Glutamatergic neuron (in vitro differentiated cells): Measurements from ENCODE around the gene ANGEL1. TPM values are rescaled to one million over a fixed set of nuclear protein-coding genes. Genes with fewer than 3 reads are reported as not detected.

Experiments used
- DNase-seq: peaks from one replicate; pipeline ENCODE4 v3.0.0; 2022
- H3K27ac Mint-ChIP-seq: one replicate; pipeline ENCODE4 v1.8.0; 2020; ENCODE audit warnings: mild to moderate bottlenecking, mixed read lengths, inconsistent platforms; ENCODE audit not compliant: unreplicated experiment
- H3K27me3 Mint-ChIP-seq: one replicate; pipeline ENCODE4 v1.8.0; 2020; ENCODE audit warnings: mild to moderate bottlenecking, moderate library complexity, mixed read lengths, inconsistent platforms; ENCODE audit not compliant: unreplicated experiment
- H3K36me3 Mint-ChIP-seq: one replicate; pipeline ENCODE4 v1.8.0; 2020; ENCODE audit warnings: mild to moderate bottlenecking, mixed read lengths, inconsistent platforms; ENCODE audit not compliant: unreplicated experiment
- H3K4me1 Mint-ChIP-seq: one replicate; pipeline ENCODE4 v1.8.0; 2020; ENCODE audit warnings: mild to moderate bottlenecking, low read depth, mixed read lengths, inconsistent platforms; ENCODE audit not compliant: unreplicated experiment
- H3K4me3 Mint-ChIP-seq: one replicate; pipeline ENCODE4 v1.8.0; 2020; ENCODE audit warnings: mild to moderate bottlenecking, mixed read lengths, inconsistent platforms; ENCODE audit not compliant: unreplicated experiment
- H3K9me3 Mint-ChIP-seq: one replicate; pipeline ENCODE4 v1.8.0; 2020; ENCODE audit warnings: mild to moderate bottlenecking, moderate library complexity, mixed read lengths, inconsistent platforms; ENCODE audit not compliant: unreplicated experiment
- total RNA-seq: library from RNA; stranded (reverse); fragmentation: NEBNext Ultra II Directional; extraction: Animal tissue kit (Norgen Biotek cat#: 25700); gene quantifications from one replicate; pipeline ENCODE4 v1.2.1, GENCODE V29; 2021; ENCODE audit not compliant: unreplicated experiment
- TF ChIP-seq, protein P1 (sequence below): fragments of 200-600 bp; sonication (generic); IDR thresholded peaks from one replicate; pipeline ENCODE4 v1.5.0; 2021; ENCODE audit not compliant: partially characterized antibody, unreplicated experiment

Gene ANGEL1
- total RNA-seq, 1 donor from 2014 or later, result 13.6 TPM

DNA sequence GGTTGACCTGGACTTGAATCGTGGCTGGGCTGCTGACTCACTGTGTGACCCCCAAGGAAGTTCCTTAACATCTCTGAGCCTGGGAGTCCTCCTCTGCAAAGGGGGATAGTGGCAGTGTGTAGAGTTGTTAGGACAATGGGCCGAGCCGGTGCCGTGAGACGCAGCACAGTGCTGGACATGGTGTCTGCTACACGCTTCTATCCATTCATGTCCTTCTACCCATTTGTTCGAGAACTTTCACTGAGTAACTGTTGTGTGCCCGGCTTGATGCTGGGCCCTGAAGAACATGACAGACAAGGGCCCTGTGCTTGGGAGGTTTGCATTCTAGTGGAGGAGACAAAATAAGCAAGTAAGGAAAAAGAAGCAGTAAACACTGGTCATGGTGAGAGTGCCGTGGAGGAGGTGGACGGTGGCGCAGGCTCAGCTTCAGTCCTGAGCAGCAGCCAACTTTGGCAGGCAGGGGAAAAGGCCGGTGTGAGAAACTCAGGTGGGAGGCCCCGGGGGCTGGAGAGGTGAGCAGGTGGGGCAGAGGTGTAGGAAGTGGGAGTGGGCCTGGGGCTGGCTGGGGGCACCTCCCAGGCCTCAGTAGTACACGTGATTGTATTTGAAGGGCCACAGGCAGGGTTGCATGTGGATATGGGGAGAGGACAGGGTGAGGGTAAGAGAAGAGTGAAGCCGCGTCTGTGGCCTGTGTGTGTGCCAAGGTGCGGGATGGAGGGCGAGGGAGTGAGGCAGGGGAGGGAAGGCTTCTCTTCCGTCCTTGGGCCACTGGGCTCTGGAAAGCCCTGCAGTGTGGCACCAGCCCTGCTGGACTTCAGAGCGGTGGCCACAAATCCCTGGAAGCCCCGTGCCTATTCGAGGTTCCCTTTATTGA is 37.6 kb downstream of the ANGEL1 start:
- H3K36me3 Mint-ChIP-seq, result no peaks in the 10 kb centered on the region
- H3K4me1 Mint-ChIP-seq, result peaks cover 9% of the 10 kb centered on the region
- H3K4me3 Mint-ChIP-seq, result no peak overlapping the region
- DNase-seq, result no peak
- TF ChIP-seq, protein P1, sequence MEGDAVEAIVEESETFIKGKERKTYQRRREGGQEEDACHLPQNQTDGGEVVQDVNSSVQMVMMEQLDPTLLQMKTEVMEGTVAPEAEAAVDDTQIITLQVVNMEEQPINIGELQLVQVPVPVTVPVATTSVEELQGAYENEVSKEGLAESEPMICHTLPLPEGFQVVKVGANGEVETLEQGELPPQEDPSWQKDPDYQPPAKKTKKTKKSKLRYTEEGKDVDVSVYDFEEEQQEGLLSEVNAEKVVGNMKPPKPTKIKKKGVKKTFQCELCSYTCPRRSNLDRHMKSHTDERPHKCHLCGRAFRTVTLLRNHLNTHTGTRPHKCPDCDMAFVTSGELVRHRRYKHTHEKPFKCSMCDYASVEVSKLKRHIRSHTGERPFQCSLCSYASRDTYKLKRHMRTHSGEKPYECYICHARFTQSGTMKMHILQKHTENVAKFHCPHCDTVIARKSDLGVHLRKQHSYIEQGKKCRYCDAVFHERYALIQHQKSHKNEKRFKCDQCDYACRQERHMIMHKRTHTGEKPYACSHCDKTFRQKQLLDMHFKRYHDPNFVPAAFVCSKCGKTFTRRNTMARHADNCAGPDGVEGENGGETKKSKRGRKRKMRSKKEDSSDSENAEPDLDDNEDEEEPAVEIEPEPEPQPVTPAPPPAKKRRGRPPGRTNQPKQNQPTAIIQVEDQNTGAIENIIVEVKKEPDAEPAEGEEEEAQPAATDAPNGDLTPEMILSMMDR, result no peak
- no peak overlapping the region for H3K27ac Mint-ChIP-seq
- H3K9me3 Mint-ChIP-seq, result peaks cover 4% of the 10 kb centered on the region
- peaks cover 7% of the 10 kb centered on the region for H3K27me3 Mint-ChIP-seq

DNA sequence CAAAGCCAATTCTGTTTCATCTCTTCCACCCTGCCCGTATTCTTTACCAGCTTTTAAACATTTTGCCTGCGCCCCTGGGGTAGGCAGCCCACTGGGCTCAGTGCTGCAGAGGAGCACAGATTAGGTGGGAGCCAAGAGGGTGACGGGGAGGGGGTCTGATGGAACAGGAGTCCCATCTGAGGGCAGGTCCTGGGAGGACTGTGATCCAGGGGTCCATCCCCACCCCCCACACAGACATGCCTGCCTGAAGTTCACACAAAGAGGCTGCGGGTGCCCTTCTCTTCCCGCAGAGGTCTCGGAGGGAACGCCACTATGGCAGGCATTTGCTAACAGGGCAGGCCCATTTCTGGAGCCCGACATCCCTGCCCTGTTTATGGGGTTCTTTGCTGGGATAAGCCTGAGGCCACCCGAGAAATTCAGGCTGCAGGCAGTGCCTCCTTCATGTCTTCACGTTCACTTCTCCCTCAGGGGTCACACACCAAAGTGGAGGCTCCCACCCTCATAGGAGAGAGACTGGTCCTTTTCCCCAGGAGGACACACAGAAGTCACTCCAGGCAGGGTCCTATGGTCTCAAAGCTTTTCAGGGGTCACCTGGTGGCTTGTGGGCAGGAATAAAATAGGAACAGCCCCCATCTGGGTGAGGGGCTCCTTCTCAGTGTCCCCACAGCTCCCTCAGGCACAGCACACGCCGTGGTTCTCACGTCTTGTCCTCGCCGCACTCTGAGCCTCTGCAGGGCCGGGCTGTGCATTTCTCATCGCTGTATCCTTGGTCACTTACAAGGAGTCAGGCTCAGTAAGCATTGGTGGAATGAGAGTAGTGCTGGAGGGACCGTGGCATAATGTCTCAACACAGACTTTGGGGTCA is 38.5 kb downstream of the ANGEL1 start:
- H3K27ac Mint-ChIP-seq, result no peak overlapping the region
- H3K4me1 Mint-ChIP-seq, result peaks cover 8% of the 10 kb centered on the region
- DNase-seq, result no peak
- TF ChIP-seq, protein P1, result no peak
- H3K9me3 Mint-ChIP-seq, result peaks cover 4% of the 10 kb centered on the region
- peaks cover 7% of the 10 kb centered on the region for H3K27me3 Mint-ChIP-seq
- H3K4me3 Mint-ChIP-seq, result no peak overlapping the region
- H3K36me3 Mint-ChIP-seq, result no peaks in the 10 kb centered on the region

DNA sequence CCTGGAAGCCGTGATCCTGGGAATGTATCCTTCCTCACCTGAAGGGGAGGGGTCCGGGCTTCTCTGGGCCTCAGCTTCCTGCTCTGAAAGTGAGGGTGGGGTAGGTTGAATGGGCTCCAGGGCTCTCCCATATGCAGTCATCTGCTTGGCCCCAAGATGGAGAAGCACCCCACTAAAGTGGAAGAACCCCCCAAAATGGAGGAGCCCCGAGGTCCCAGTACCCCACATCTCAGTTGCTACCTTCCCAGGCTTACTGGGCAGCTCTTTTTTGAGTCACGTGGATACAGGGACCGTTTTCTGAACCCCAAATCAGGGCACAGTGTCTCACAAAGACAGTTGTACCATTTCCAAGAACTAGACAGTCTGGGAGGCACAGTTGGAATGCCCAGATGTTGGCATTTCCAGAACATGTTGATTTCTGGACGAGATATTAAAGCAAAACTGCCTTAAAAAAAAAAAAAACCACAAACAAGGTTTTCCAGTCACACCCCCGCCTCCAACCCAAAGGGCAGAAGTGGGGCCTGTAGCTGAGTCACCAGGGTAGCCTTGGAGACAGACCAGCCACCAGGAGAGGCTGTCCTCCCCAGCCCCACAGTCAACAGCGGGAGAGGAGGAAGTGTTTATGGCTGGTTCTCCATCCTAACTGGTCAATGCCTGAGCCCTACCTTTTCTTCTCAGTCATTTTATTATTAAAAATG is 39.3 kb downstream of the ANGEL1 start:
- no peak overlapping the region for H3K27ac Mint-ChIP-seq
- peaks cover 2% of the 10 kb centered on the region for H3K9me3 Mint-ChIP-seq
- no peak for DNase-seq
- no peaks in the 10 kb centered on the region for H3K36me3 Mint-ChIP-seq
- peaks cover 8% of the 10 kb centered on the region for H3K4me1 Mint-ChIP-seq
- TF ChIP-seq, protein P1, result no peak
- H3K27me3 Mint-ChIP-seq, result peaks cover 7% of the 10 kb centered on the region
- H3K4me3 Mint-ChIP-seq, result no peak overlapping the region

DNA sequence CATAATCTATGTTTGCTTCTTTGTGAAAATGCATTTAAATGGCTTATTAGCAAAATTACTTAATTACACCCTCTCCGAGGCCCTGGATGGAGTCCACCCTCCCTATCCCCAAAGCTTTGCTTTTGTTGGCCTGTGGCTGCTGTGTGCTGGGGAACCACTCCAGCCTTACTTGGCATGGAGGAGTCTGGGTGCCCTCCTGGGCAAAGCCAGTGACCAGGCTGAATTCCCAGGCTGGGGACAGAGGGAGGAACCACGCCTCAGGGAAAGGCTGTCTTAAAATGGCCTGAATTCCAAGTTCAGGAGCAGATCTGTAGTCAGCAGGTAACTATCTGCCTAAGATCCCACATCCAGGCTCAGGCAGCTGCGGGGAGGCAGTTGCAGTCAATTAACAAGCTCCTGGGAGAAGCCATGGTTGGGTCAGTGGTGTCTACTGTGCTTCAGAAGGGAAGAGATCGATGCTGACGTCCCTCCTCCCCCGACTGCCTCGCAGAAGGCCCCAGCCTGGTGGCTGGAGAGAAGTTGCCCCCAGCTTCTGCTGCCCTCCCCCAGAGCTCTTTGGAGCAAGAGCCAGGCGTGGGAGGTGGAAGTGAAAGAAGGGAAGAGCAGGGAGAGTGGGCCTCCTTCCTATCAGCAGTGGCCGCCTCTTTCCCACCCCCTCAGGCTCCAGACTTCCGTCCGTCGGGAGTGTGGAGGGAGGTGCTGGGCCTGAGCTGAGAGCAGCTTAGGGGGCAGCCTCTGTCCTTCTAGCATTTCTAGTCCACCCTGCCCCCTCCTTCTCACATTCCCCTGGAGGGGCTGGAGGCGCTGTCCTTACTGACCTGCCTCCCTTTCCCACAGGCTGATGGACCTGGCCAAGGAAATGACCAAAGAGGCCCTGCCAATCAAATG is 40.1 kb downstream of the ANGEL1 start:
- DNase-seq, result no peak
- Mint-ChIP-seq H3K4me3 (peak overlapping the region; percentile 30), H3K4me1 (peaks cover 8% of the 10 kb centered on the region), H3K9me3 (peaks cover 2% of the 10 kb centered on the region), H3K27ac (peak overlapping the region; percentile 64), H3K36me3 (no peaks in the 10 kb centered on the region), H3K27me3 (peaks cover 6% of the 10 kb centered on the region)
- TF ChIP-seq, protein P1, result no peak
